GM18499 (cell line): ENCODE results near the gene FABP6.

Experiments
- ATAC-seq: cut with Tn5 transposase; IDR thresholded peaks from one replicate; pipeline ENCODE4 v1.9.1; 2021; ENCODE audit warnings: moderate number of reproducible peaks; ENCODE audit not compliant: insufficient read depth, unreplicated experiment

The FABP6 gene

DNA sequence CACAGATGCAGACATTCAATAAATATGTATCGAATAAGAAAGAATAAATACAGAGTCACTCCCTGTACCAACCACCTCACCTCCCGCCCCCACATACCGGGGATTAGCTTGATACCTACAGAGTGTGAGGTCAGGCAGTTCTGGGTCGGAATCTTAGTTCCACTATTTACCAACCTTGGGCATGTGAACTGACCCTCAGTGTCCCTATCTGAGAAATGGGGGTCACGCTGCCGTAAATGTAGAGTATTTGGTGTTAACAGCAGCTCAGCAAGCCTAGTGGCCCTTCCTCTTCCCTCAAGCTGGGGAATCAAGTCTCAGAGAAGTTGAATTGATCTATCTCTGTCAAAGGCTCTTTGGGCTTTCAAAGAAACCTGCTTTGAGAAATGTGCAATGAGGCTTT lies 57.6 kb downstream of the FABP6 start:
- no peak for ATAC-seq

DNA sequence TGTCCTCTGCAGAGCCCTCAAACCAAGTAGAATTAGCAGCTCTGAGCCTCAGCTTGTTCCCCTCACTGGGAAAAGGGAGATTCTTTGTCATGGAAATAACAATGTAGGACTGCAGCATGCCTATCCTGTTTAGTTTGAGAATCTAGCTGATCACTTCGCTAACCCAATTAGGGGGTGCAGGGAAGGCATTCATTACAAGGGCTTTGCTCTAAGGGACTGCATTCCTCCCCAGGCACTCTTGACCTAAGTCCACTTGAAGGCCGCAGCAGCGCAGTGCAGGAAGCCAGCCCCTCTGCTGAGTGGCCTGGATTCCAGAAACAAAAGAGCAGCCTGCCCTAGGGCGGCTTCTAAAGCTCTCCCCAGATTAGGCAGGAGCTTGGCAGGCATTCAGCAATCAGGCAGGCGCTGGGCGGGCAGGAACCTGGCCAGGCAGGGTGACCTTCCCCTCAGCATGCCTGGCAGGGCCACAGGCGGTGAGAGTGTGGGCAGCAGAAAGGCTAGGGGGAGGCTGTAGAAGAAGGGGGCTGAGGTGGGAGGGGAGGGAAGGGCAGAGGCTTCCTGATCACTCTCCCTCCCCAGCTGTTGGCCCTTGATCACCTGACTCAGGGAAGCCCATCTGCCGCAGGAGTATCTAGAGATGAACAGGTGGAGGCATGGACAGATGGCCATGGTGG lies 58.2 kb downstream of the FABP6 start:
- ATAC-seq = no peak
